SK-N-SH treated with all-trans-retinoic acid at 6 μM for 48 hours (cell line): ENCODE data around the gene RPL37.

Source experiments
- ATAC-seq: fragments of 200-7000 bp; cut with Tn5 transposase; 3 replicates; pipeline ENCODE4 v1.9.1; 2020; ENCODE audit warnings: mild to moderate bottlenecking, moderate library complexity
- ARNTL ChIP-seq: fragments of 450-650 bp; formaldehyde crosslinking; IDR thresholded peaks from 2 replicates; pipeline ENCODE4 v1.5.0; 2020; ENCODE audit warnings: low read depth, mild to moderate bottlenecking, moderate library complexity, borderline replicate concordance
- BACH2 ChIP-seq: fragments of 250-450 bp; sonication (Bioruptor Pico); IDR thresholded peaks from 2 replicates; pipeline ENCODE4 v1.9.0; 2021; ENCODE audit warnings: mild to moderate bottlenecking, borderline replicate concordance
- CSDC2 ChIP-seq: fragments of 250-450 bp; sonication (Bioruptor Pico); IDR thresholded peaks from 2 replicates; pipeline ENCODE4 v1.5.0; 2020; ENCODE audit warnings: mild to moderate bottlenecking, moderate library complexity
- ESRRG ChIP-seq: fragments of 250-450 bp; sonication (Bioruptor Pico); IDR thresholded peaks from 2 replicates; pipeline ENCODE4 v1.6.1; 2021; ENCODE audit warnings: mild to moderate bottlenecking
- GLIS3 ChIP-seq: fragments of 250-450 bp; sonication (Bioruptor Pico); IDR thresholded peaks from 2 replicates; pipeline ENCODE4 v1.5.0; 2020; ENCODE audit warnings: mild to moderate bottlenecking, moderate library complexity
- ISL1 ChIP-seq: fragments of 250-450 bp; sonication (Bioruptor Pico); IDR thresholded peaks from 2 replicates; pipeline ENCODE4 v2.1.2; 2022; ENCODE audit warnings: mild to moderate bottlenecking, moderate library complexity
- OSR1 ChIP-seq: fragments of 250-450 bp; sonication (Bioruptor Pico); IDR thresholded peaks from 2 replicates; pipeline ENCODE4 v1.8.0; 2022; ENCODE audit warnings: moderate library complexity, mild to moderate bottlenecking, inconsistent platforms
- PATZ1 ChIP-seq: fragments of 250-450 bp; sonication (Bioruptor Pico); IDR thresholded peaks from 2 replicates; pipeline ENCODE4 v1.8.0; 2020; ENCODE audit warnings: mild to moderate bottlenecking, moderate library complexity, borderline replicate concordance
- PPARA ChIP-seq: fragments of 250-450 bp; sonication (Bioruptor Pico); IDR thresholded peaks from 2 replicates; pipeline ENCODE4 v1.5.0; 2020; ENCODE audit warnings: mild to moderate bottlenecking, borderline replicate concordance
- RARB ChIP-seq: fragments of 250-450 bp; sonication (Bioruptor Pico); IDR thresholded peaks from 2 replicates; pipeline ENCODE4 v1.8.0; 2021; ENCODE audit warnings: mild to moderate bottlenecking, moderate library complexity
- SNAI2 ChIP-seq: fragments of 250-450 bp; sonication (Bioruptor Pico); IDR thresholded peaks from 2 replicates; pipeline ENCODE4 v1.5.0; 2020; ENCODE audit warnings: mild to moderate bottlenecking, moderate library complexity
- TCF4 ChIP-seq: fragments of 250-450 bp; sonication (Bioruptor Pico); IDR thresholded peaks from 2 replicates; pipeline ENCODE4 v1.8.0; 2021; ENCODE audit warnings: mild to moderate bottlenecking, moderate library complexity, borderline replicate concordance
- TOX ChIP-seq: fragments of 250-450 bp; sonication (Bioruptor Pico); IDR thresholded peaks from 2 replicates; pipeline ENCODE4 v1.8.0; 2021; ENCODE audit warnings: mild to moderate bottlenecking, moderate library complexity, borderline replicate concordance
- TSHZ2 ChIP-seq: fragments of 250-450 bp; sonication (Bioruptor Pico); IDR thresholded peaks from 2 replicates; pipeline ENCODE4 v1.5.0; 2020; ENCODE audit warnings: mild to moderate bottlenecking, moderate library complexity
- ZC3H10 ChIP-seq: fragments of 250-450 bp; sonication (Bioruptor Pico); IDR thresholded peaks from 2 replicates; pipeline ENCODE4 v1.5.1; 2021; ENCODE audit warnings: mild to moderate bottlenecking, moderate library complexity
- ZFP3 ChIP-seq: fragments of 250-450 bp; sonication (Bioruptor Pico); IDR thresholded peaks from 2 replicates; pipeline ENCODE4 v1.5.0; 2020; ENCODE audit warnings: mild to moderate bottlenecking, moderate library complexity
- ZFP30 ChIP-seq: fragments of 450-650 bp; formaldehyde crosslinking; IDR thresholded peaks from 2 replicates; pipeline ENCODE4 v1.5.0; 2022; ENCODE audit warnings: mild to moderate bottlenecking, moderate library complexity
- ZNF565 ChIP-seq: fragments of 450-650 bp; formaldehyde crosslinking; conservative IDR thresholded peaks from 2 replicates; pipeline ENCODE4 v1.5.0; 2020; ENCODE audit warnings: low read depth, mild to moderate bottlenecking, moderate library complexity
- ZNF70 ChIP-seq: fragments of 450-650 bp; formaldehyde crosslinking; IDR thresholded peaks from 2 replicates; pipeline ENCODE4 v1.5.0; 2020; ENCODE audit warnings: mild to moderate bottlenecking, moderate library complexity
- ZNF8 ChIP-seq: fragments of 450-650 bp; formaldehyde crosslinking; IDR thresholded peaks from 2 replicates; pipeline ENCODE4 v1.5.0; 2020; ENCODE audit warnings: mild to moderate bottlenecking, moderate library complexity
- TF ChIP-seq, protein P1 (sequence below): fragments of 250-450 bp; sonication (Bioruptor Pico); IDR thresholded peaks from 2 replicates; pipeline ENCODE4 v1.8.0; 2021; ENCODE audit warnings: low read depth, mild to moderate bottlenecking, moderate library complexity, borderline replicate concordance
- TF ChIP-seq, protein P2 (sequence below): fragments of 250-450 bp; sonication (Bioruptor Pico); IDR thresholded peaks from 2 replicates; pipeline ENCODE4 v1.5.1; 2021; ENCODE audit warnings: mild to moderate bottlenecking, moderate library complexity
- TF ChIP-seq, protein P3 (sequence below): fragments of 250-450 bp; sonication (Bioruptor Pico); IDR thresholded peaks from 2 replicates; pipeline ENCODE4 v1.5.1; 2020; ENCODE audit warnings: low read depth, mild to moderate bottlenecking, moderate library complexity

The RPL37 gene

DNA sequence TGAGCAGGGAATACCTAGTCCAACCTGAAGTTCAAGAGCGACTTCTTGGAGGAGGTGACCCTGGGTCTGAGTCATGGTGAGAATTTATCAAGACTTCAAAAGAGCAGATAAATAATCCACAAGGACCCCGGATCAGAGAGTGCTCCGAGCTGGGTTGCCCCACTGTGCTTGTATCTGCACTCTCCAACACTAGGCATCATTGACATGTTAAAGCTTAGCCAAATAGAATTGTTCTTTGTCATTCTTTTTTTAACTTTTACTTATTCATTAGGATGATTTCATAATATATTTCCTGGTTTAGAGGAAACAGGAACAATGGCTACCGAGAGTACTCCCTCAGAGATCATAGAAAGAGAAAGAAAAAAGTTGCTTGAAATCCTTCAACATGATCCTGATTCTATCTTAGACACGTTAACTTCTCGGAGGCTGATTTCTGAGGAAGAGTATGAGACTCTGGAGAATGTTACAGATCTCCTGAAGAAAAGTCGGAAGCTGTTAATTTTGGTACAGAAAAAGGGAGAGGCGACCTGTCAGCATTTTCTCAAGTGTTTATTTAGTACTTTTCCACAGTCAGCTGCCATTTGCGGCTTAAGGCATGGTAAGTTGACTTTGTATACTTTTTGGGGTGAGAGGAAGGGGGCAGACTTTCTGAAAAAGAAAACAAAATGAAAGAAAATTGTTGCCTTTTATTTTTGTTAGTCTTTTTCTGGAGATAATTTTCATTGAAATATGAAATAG, 6.2 kb upstream of the RPL37 start, which contains the start of gene CARD6:
Gene CARD6, plus strand, starts transcription at position 300 of the 738 bp plus-strand sequence. Its CDS starts 16 bp downstream, at position 316.
- no peak for TF ChIP-seq TOX (CRISPR knock-in tag)
- no peak for TF ChIP-seq ZFP30 (CRISPR knock-in tag)
- TF ChIP-seq, protein P1, sequence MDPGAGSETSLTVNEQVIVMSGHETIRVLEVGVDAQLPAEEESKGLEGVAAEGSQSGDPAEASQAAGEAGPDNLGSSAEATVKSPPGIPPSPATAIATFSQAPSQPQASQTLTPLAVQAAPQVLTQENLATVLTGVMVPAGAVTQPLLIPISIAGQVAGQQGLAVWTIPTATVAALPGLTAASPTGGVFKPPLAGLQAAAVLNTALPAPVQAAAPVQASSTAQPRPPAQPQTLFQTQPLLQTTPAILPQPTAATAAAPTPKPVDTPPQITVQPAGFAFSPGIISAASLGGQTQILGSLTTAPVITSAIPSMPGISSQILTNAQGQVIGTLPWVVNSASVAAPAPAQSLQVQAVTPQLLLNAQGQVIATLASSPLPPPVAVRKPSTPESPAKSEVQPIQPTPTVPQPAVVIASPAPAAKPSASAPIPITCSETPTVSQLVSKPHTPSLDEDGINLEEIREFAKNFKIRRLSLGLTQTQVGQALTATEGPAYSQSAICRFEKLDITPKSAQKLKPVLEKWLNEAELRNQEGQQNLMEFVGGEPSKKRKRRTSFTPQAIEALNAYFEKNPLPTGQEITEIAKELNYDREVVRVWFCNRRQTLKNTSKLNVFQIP: no peak
- no peak for TF ChIP-seq RARB
- no peak for TF ChIP-seq BACH2
- TF ChIP-seq ZNF70 (CRISPR knock-in tag): no peak
- TF ChIP-seq, protein P2, sequence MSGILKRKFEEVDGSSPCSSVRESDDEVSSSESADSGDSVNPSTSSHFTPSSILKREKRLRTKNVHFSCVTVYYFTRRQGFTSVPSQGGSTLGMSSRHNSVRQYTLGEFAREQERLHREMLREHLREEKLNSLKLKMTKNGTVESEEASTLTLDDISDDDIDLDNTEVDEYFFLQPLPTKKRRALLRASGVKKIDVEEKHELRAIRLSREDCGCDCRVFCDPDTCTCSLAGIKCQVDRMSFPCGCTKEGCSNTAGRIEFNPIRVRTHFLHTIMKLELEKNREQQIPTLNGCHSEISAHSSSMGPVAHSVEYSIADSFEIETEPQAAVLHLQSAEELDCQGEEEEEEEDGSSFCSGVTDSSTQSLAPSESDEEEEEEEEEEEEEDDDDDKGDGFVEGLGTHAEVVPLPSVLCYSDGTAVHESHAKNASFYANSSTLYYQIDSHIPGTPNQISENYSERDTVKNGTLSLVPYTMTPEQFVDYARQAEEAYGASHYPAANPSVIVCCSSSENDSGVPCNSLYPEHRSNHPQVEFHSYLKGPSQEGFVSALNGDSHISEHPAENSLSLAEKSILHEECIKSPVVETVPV: no peak
- TF ChIP-seq TCF4 (CRISPR knock-in tag): no peak
- no peak for TF ChIP-seq ZNF565 (CRISPR knock-in tag)
- TF ChIP-seq ZFP3: no peak
- TF ChIP-seq, protein P3, sequence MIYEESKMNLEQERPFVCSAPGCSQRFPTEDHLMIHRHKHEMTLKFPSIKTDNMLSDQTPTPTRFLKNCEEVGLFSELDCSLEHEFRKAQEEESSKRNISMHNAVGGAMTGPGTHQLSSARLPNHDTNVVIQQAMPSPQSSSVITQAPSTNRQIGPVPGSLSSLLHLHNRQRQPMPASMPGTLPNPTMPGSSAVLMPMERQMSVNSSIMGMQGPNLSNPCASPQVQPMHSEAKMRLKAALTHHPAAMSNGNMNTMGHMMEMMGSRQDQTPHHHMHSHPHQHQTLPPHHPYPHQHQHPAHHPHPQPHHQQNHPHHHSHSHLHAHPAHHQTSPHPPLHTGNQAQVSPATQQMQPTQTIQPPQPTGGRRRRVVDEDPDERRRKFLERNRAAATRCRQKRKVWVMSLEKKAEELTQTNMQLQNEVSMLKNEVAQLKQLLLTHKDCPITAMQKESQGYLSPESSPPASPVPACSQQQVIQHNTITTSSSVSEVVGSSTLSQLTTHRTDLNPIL (CRISPR knock-in tag): no peak
- no peak for TF ChIP-seq ISL1 (CRISPR knock-in tag)
- TF ChIP-seq ZC3H10: no peak
- ATAC-seq: no peak

DNA sequence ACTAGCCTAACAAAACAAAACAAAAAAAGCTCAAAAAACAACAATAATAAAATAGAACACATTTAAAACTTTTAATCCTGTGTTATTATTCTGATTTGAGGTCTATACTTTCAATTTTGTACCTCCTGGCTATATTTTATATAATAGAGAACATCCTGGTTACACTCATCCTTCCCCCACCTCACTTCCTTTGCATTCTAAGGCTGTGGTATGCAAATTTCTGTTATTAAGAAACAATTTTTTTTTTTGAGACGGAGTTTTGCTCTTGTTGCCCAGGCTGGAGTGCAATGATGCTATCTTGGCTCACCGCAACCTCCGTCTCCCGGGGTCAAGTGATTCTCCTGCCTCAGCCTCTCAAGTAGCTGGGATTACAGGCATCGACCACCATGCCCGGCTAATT, 3.1 kb upstream of the RPL37 start:
- TF ChIP-seq BACH2 (no peak), ZNF565 (CRISPR knock-in tag) (no peak), ARNTL (CRISPR knock-in tag) (no peak), GLIS3 (CRISPR knock-in tag) (no peak), ZNF8 (CRISPR knock-in tag) (no peak), TSHZ2 (no peak), ZFP30 (CRISPR knock-in tag) (no peak), SNAI2 (CRISPR knock-in tag) (no peak), ZNF70 (CRISPR knock-in tag) (no peak), PATZ1 (no peak), CSDC2 (CRISPR knock-in tag) (no peak)
- no peak for ATAC-seq

DNA sequence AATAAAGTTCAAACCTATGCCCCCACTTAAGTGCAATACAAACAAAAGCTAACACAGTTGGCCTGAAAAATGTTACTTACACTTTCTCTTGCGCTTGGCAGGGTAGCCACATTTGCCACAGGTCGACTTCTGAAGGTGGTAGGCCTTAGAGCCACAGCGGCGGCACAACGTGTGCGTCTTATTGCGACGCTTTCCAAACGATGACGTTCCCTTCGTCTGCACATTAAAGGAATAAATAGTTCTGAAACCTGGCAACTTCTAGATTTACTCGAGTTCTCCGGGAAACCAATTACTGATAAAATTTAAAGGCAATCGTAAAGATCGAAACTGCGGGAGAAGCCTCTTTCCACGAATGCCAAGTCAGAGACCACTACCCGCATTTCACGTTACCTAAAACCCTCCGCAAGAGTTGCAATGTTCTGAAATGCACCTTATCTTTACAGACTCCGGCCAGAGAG, 602 bp downstream of the RPL37 start:
- ATAC-seq: no peak
- TF ChIP-seq ISL1 (CRISPR knock-in tag): no peak
- no peak for TF ChIP-seq RARB
- no peak for TF ChIP-seq ESRRG
- TF ChIP-seq ARNTL (CRISPR knock-in tag): no peak
- no peak for TF ChIP-seq CSDC2 (CRISPR knock-in tag)
- TF ChIP-seq OSR1 (CRISPR knock-in tag): no peak
- no peak for TF ChIP-seq ZC3H10
- TF ChIP-seq TCF4 (CRISPR knock-in tag): no peak
- no peak for TF ChIP-seq TOX (CRISPR knock-in tag)
- no peak for TF ChIP-seq BACH2
- TF ChIP-seq ZNF565 (CRISPR knock-in tag): no peak
- TF ChIP-seq, protein P1: no peak
- TF ChIP-seq, protein P2: no peak
- TF ChIP-seq ZNF70 (CRISPR knock-in tag): no peak
- no peak for TF ChIP-seq PPARA
- no peak for TF ChIP-seq ZFP3
